Panc1 (cell line): ENCODE data around the gene KCNJ12.
"Not testable (repeated sequence)": the region's sequence is repeated elsewhere in the genome, so short reads cannot be mapped to it uniquely, and the experiment has no call there.

Source experiments
- CTCF ChIP-seq: fragments of 450-650 bp; IDR thresholded peaks from 2 replicates; pipeline ENCODE4 v1.5.1; 2017; ENCODE audit warnings: mild to moderate bottlenecking
- POLR2AphosphoS5 ChIP-seq: IDR thresholded peaks from 2 replicates; pipeline ENCODE4 v1.6.1; 2012; ENCODE audit warnings: mild to moderate bottlenecking, low read depth, low read length, moderate library complexity
- REST ChIP-seq, 2 experiments: IDR thresholded peaks; 2 replicates each; pipeline ENCODE4 v1.6.1; 2011 to 2012; ENCODE audit warnings: low read depth in 2 of 2, control low read depth in 1 of 2, low read length in 1 of 2, mild to moderate bottlenecking in 1 of 2, moderate library complexity in 1 of 2; ENCODE audit not compliant: insufficient read depth in 1 of 2
- SIN3A ChIP-seq: IDR thresholded peaks from 2 replicates; pipeline ENCODE4 v1.6.1; 2012; ENCODE audit warnings: low read depth, mild to moderate bottlenecking, low read length, moderate library complexity, borderline replicate concordance; ENCODE audit not compliant: insufficient read depth
- TCF7L2 ChIP-seq: IDR thresholded peaks from 2 replicates; pipeline ENCODE4 v1.6.1; 2011; ENCODE audit warnings: mild to moderate bottlenecking, low read depth, low read length, inconsistent platforms

- TF ChIP-seq CTCF; REST (IDR thresholded peaks at IDR 0.05; ENCODE audit: insufficient read depth in 1 of 2, low read depth in 2 of 2, low read length in 1 of 2); POLR2AphosphoS5; TCF7L2; SIN3A: not testable (repeated sequence)
These were observed 39.2 kb downstream of the KCNJ12 start for GRCh38 chr17:21415166-21415990.
